ENCODE results near the gene NKX1-1.

Gene NKX1-1

DNA sequence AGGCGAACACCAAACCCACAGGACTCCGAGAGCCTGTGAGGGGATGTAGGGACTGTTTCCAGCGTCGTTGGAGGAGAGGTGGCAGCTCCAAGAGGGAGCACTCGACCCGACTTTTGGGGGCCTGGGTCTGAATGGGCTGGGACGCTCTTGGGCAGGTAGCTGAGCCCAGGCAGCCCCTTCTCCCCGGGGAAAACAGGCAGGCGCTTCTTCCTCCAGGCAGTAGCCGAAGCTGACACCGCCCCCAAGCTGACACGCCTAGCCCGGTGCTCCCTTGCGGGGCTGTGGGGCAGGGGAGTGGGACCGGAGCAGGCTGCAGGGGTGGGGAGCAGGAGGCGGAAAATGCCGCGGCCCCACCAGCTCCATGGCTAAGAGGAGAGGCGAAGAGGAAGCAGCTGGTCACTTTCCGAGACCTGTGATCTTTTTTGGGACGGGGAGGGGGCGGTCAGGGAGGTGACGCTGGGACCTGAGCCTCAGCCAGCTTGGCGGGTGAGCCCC is 4.2 kb downstream of the NKX1-1 start:
- H3K4me3 ChIP-seq (ENCODE audit: low read depth in 1 of 2, low read length in 2 of 2): no peak overlapping the region
- no peaks in the 10 kb centered on the region for H4K20me1 ChIP-seq (ENCODE audit: insufficient read depth, low read length)
- no peaks in the 10 kb centered on the region for H3K36me3 ChIP-seq (ENCODE audit: insufficient read depth, low read length)
- no peaks in the 10 kb centered on the region for H3K79me2 ChIP-seq (ENCODE audit: insufficient read depth, low read length)
- ATAC-seq (ENCODE audit: insufficient read depth, low read depth) (no peak), DNase-seq (no peak)
- no peak overlapping the region for H2AFZ ChIP-seq (ENCODE audit: low read depth, low read length)
- H3K27ac ChIP-seq (ENCODE audit: low read length): no peak overlapping the region
- TF ChIP-seq EZH2 (IDR thresholded peaks at IDR 0.05; ENCODE audit: borderline replicate concordance, low read depth, low read length, severe bottlenecking) (no peak), CTCF (IDR thresholded peaks at IDR 0.05; ENCODE audit: borderline replicate concordance, extremely low read depth, low read length, poor library complexity, severe bottlenecking) (no peak)
- H3K9ac ChIP-seq (ENCODE audit: low read depth, low read length): no peak overlapping the region
- H3K4me1 ChIP-seq (ENCODE audit: insufficient read depth, low read length): no peaks in the 10 kb centered on the region
- peaks cover 40% of the 10 kb centered on the region for H3K9me3 ChIP-seq (ENCODE audit: insufficient read depth, low read length, severe bottlenecking)
- no peaks in the 10 kb centered on the region for H3K27me3 ChIP-seq (ENCODE audit: insufficient read depth, low read length, poor library complexity)
- H3K4me2 ChIP-seq (ENCODE audit: insufficient read depth, low read length): no peak overlapping the region

DNA sequence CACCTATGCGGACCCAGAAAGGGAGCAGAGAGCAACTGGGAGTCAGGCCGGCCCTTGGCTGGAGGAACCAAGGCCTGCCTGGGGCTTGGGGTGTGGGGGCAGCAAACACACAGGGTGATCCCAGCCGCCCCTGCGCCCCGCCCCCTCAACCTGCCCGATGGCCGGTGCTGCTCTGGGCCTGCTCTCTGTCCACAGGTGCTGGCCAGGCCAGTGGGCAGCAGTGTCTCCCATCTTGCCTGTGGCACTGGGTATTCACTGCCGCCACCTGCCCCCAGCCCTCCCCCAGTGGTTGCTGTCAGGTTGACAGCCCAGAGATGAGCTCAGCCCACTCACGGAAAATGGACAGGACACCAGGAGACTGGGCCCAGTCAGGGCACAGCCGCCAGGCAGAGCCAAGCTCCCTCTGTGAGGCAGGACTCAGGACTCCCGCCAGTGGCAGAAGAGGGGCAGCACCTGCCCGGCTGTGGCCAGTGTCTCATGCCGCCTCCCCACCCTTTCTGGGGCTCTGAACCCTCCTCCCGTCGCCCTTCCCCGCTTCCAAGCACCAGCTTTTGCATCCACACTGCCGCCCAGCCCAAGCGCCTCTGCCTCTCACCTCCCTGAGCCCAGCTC is 4.7 kb downstream of the NKX1-1 start:
- TF ChIP-seq EZH2 (IDR thresholded peaks at IDR 0.05; ENCODE audit: borderline replicate concordance, low read depth, low read length, severe bottlenecking) (no peak), CTCF (IDR thresholded peaks at IDR 0.05; ENCODE audit: borderline replicate concordance, extremely low read depth, low read length, poor library complexity, severe bottlenecking) (no peak)
- no peaks in the 10 kb centered on the region for H3K4me1 ChIP-seq (ENCODE audit: insufficient read depth, low read length)
- H4K20me1 ChIP-seq (ENCODE audit: insufficient read depth, low read length): no peaks in the 10 kb centered on the region
- no peak overlapping the region for H3K27ac ChIP-seq (ENCODE audit: low read length)
- H2AFZ ChIP-seq (ENCODE audit: low read depth, low read length): no peak overlapping the region
- no peak overlapping the region for H3K9ac ChIP-seq (ENCODE audit: low read depth, low read length)
- H3K4me3 ChIP-seq (ENCODE audit: low read depth in 1 of 2, low read length in 2 of 2): no peak overlapping the region
- H3K9me3 ChIP-seq (ENCODE audit: insufficient read depth, low read length, severe bottlenecking): peaks cover 46% of the 10 kb centered on the region
- no peaks in the 10 kb centered on the region for H3K27me3 ChIP-seq (ENCODE audit: insufficient read depth, low read length, poor library complexity)
- no peak for DNase-seq
- no peaks in the 10 kb centered on the region for H3K79me2 ChIP-seq (ENCODE audit: insufficient read depth, low read length)
- no peak for ATAC-seq (ENCODE audit: insufficient read depth, low read depth)
- no peaks in the 10 kb centered on the region for H3K36me3 ChIP-seq (ENCODE audit: insufficient read depth, low read length)
- H3K4me2 ChIP-seq (ENCODE audit: insufficient read depth, low read length): no peak overlapping the region

- Histone ChIP-seq H3K79me2 (ENCODE audit: insufficient read depth, low read length) (no peaks in the 10 kb centered on the region), H3K27me3 (ENCODE audit: insufficient read depth, low read length, poor library complexity) (no peaks in the 10 kb centered on the region), H2AFZ (ENCODE audit: low read depth, low read length) (no peak overlapping the region), H3K36me3 (ENCODE audit: insufficient read depth, low read length) (no peaks in the 10 kb centered on the region), H3K9ac (ENCODE audit: low read depth, low read length) (no peak overlapping the region), H3K27ac (ENCODE audit: low read length) (no peak overlapping the region), H3K4me3 (ENCODE audit: low read depth in 1 of 2, low read length in 2 of 2) (no peak overlapping the region), H3K4me1 (ENCODE audit: insufficient read depth, low read length) (no peaks in the 10 kb centered on the region), H3K9me3 (ENCODE audit: insufficient read depth, low read length, severe bottlenecking) (peaks cover 52% of the 10 kb centered on the region), H3K4me2 (ENCODE audit: insufficient read depth, low read length) (no peak overlapping the region), H4K20me1 (ENCODE audit: insufficient read depth, low read length) (no peaks in the 10 kb centered on the region)
- DNase-seq (no peak), ATAC-seq (ENCODE audit: insufficient read depth, low read depth) (no peak)
- no peak for TF ChIP-seq EZH2 (IDR thresholded peaks at IDR 0.05; ENCODE audit: borderline replicate concordance, low read depth, low read length, severe bottlenecking)
- TF ChIP-seq CTCF (IDR thresholded peaks at IDR 0.05; ENCODE audit: borderline replicate concordance, extremely low read depth, low read length, poor library complexity, severe bottlenecking): no peak
These were observed 5.3 kb downstream of the NKX1-1 start for GRCh38 chr4:1400831-1401408.
